NCI-H2227 (cell line): ENCODE results near the gene RAD51B.

ENCODE experiments used
- DNase-seq: peaks from one replicate; lab custom pipeline; 2025; ENCODE audit not compliant: unreplicated experiment; lab: John Stamatoyannopoulos, UW

RAD51B gene

GRCh38 chr14:68346556-68347343 is 527.2 kb downstream of the RAD51B start:
- DNase-seq: no peak

DNA sequence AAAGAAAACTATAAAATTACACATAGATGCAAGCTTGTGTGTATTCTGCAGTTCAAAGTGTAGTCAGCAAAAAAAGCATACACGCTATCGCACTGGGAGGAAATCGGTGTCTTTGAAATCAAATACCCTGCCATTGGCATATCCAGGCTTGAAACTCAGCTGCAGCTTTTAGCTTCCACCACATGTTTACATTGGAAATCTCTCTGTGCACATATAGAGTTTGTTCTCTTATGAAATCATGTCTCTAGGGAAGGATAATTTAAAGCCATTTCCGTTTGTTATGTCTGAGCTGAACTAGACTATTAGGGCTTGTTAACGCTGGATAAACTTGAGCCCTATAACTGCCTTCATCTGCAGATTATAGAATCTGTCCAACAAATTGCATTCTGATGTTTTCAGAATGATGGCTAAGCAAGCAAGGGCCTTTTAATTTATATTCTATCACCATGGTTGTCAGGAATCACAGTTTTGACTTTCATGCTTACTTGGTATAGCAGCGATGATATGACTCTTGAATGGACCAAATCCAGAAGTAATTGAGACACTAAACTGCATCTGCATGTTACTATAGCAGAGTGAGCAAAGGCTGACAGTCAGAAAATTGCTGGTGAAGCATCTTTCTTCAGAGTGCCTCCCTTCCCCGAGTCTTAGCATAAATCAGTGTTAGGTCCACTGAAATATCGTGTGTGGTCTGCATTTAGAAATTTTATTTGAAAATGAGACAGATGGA is 530.5 kb downstream of the RAD51B start:
- DNase-seq: no peak

- no peak for DNase-seq
Observed at GRCh38 chr14:68355415-68355814, 535.8 kb downstream of the RAD51B start.

DNA sequence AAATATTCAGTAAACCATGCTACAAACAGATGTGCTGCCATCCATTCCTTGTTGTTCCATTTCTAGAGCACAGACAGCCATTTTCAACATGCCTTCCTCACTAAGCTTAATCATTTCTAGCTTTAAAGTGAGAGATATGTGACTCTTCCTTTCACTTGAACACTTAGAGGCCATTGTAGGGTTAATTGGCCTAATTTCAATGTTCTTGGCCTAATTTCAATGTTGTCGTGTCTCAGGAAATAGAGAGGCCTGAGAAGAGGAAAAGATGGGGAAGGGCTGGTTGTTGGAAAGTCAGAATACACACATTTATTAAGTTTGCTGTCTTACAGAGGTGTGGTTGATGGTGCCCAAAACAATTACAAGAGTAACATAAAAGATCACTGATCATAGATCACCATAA is 538.2 kb downstream of the RAD51B start:
- DNase-seq: no peak

DNA sequence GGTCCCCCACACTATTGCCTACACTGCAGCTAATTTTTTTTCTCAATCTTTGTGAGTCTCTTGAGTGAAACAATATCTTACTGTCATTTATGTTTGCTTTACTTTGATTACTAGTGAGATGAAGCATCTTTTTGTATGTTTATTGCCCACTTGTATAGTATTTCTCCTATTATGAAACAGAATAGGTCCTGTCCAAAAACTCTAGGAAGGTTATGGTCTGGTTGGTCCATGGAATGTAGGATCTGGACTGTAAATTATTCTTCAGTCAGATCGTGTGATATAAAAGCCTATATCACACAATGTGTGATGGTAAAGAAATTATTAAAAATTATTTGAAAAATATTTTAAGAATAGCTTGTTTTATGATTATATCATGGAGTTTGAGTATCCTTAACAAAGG is 538.9 kb downstream of the RAD51B start:
- DNase-seq: no peak

DNA sequence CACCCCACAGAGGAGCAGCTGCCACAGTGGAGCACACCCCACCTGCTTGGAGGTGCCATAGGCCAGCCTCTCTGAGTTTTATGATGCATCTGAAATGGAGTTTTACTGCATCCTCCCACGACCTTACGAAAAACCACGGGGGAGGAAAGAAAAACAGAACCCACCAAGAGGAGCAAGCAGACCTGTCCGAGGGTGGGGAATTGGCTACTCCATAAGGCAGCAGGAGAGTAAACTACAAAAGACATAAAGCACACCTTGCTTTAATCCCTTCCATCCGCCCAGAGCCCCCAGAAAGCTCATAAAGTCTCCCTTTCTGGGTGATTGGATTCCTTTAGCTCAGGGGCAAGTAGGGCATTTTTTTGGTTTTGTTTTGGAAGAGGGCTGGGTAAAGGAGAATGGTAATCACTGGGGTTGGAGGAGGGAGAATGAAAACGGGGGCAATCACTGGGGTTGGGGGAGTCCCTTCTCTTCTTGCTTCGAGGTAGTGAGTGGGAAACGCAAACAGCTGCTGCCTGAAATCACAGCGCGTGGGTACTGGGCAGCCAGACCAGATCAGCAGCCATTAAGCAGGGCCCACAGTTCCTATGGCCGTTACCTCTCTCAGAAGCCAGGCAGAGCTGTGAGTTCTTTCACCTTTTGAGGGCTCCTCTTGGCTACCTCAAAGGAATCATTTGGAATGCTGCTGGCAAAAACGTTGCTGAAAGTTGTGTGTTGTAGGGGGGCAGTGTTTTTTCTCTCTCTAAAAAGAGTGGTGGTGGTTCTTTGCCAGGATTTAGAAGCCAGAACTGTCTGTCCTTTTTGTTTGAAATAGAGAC is 539.6 kb downstream of the RAD51B start:
- no peak for DNase-seq

DNA sequence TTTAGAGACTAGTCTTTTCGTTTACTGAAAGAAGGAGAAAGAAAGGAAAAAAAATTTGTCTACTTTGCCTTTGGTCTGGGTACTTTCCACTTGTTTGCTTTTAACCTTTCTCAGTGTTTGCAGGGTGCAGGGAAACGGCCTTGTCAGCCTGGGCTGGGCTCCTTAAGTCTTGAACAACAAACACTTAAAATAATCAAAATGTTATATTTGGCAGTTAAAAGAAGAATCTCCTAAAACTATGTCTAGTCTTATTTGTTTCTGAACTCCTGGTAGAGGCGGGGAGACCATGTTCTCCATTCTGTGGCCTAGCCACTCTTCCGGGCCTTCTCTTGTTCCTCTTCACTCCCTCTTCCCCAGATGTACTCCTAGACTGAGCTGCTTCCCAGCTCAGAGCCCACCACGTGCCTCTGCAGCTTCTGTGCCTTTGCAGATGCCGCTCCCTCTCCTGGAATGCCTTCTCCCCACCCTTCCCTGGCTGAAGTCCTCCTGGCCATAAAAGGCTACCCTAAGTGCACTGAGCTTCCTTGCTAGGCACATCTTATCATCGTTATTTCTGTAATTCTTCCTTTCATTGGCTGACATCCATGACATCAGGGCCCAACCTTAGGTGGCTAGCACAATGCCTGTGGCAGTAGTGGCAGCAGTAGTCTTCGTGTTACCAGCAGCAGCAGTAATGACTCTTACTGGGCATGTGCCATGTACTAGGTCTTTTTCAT is 540.4 kb downstream of the RAD51B start:
- no peak for DNase-seq

- DNase-seq: no peak
Observed at GRCh38 chr14:68361231-68361630, 541.7 kb downstream of the RAD51B start.

DNA sequence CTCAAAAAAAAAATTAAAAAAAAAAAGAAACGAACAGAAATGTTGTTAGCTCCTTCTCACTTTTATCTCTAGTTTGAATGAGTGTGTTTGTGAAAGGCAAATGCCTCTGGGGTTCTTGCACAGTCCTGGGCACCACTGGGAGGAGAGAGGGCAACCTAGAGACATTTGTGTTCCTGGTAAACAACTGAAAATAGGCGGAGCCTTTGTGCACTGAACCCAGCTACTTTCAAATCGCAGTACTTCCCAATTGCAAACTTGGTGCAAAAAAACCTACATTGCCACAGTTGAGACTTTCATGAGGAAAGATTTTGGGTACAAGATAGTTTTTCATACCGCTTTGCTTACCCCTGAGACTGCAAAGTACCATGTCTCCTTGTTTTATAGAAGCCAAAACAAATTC is 543.3 kb downstream of the RAD51B start:
- no peak for DNase-seq

DNA sequence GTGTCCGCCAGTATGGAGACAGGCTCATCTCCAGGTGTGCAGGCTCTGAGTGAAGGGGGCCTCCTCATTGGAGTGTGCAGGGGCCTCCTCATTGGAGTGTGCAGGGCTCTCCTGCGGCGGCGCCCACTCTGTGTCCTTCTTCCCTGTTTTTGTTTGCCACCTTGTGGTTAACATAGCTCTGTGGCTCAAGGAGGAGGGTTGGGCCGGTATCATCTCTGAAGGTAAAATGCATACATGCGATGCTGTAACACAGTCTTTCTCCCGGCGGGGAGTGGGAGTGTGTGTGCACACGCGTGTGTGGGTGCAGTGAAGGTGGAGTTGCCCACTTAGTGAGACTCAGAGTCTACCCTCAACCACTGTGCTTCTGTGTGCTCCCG is 543.9 kb downstream of the RAD51B start:
- peak; percentile 74 for DNase-seq

DNA sequence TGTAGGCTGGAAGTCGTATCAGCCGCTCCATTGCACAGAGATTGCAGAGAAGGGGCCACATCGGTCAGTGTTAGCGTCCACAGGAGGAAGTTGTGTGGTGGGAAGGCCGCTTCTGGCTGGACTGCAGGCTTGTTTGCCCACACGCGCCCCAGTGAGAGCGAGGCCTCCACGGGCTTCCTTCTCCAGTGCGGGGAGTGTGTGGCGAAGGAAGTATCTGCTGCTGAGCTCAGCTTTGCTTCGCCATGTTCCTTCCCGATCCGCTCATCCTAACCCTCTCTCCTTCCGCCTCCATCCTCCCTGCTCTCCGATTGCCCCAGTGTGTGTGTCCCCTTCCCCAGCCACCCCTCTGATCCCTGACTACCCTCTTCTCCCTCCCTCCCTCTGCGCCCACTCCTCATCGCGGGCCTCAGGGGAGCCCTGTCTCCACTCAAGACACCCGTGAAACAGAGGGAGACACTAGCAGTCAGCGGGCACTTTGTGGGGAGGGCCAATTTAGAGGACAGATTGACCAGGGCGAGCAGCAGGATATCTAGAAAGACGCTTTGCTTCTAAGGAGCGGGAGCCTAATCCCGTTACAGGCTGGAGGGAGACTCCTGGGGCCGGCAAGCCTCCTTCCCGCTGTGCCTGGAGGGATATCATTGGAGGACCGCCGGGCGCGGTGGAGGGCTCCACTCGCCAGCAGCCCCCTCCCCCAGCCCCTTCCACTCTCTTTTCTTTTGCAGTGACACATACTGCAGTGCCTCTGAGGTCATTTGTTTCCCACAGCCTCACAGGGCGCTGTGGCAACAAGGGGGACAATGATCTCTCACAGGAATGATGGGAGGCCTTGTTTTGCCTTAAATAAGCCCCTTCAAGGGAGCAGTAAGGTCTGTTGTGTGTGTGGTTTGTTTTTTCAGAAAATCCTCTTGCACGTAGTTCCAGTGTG is 544.5 kb downstream of the RAD51B start:
- DNase-seq: peak; percentile 80

DNA sequence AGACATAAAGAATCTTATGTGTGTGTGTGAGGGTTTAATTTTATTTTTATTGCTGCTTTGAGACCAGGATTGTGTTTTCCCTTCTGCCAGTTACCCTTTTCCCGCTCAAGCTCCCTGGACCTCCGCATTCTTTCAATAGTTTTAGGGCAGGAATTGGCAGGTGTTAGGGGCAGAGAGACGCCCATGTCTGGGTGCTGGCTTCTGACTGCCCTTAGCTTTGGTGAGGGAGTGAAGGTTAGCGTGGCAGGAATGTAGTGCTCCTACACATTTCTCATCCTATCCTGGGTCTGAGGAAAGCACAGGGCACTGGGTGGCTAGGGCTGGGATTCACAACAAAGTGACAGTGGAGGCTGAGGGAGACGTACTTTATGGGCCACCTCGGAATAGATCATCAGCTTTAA is 545.2 kb downstream of the RAD51B start:
- no peak for DNase-seq

- no peak for DNase-seq
Observed at GRCh38 chr14:68365228-68365627, 545.6 kb downstream of the RAD51B start.

DNA sequence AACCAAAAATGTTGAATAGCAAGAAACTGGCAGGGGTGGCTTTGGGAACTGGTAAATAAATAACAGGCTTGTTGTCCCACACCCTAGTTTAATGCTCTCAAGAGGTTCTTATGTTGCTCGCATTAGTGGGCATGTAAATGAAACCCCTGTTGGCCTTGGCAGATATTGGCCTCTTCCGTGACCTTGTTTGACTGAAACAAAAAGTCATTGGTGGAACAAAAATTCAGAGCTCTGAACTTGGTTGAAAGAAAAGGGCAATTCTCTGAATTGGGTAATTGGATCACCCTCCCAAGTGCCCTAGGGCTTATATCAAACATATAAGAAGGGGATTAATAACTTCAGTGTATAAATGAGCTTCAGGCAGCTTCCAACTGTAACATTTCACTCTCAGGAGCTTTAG is 547.1 kb downstream of the RAD51B start:
- no peak for DNase-seq

DNA sequence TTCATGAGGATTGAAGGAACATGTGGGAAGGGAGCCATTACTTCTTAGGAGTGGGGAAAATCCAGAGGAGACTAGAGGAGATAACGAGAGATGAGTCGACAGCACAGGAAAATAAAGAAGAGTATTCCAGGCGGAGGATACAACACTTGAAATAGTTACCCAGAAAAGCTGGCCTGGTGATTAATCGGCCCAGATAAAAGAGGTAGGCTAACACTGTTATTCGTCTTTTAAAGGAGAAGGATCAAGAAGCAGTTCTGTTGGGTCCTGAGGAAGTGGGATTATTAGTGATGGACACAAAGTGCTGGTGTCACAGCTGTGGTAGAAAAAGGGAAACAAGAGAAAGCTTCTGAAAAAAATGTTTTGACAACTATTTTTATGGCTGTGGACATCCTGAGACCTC is 548.0 kb downstream of the RAD51B start:
- no peak for DNase-seq

DNA sequence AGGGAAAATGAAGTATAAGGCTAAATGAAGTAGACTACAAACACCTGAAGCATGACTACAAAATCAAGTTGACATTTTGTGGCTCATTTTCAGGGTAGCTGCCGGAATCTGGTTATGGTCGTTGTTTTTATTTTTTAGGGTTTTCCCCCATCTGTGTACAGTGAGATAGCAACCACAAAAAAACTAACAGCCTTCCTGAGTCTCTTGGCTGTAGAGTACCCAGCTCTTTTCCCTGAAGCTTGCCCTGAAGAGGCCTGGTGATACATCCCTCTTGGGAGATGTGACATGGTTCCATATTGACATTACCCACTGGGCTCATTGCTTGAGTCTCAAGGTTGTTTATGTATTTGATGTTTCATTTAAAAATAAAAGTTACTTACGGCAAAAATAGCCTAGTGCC is 549.3 kb downstream of the RAD51B start:
- no peak for DNase-seq

- no peak for DNase-seq
Observed at GRCh38 chr14:68369281-68370056, 549.9 kb downstream of the RAD51B start.

- DNase-seq: no peak
Observed at GRCh38 chr14:68370057-68370360, 550.4 kb downstream of the RAD51B start.

DNA sequence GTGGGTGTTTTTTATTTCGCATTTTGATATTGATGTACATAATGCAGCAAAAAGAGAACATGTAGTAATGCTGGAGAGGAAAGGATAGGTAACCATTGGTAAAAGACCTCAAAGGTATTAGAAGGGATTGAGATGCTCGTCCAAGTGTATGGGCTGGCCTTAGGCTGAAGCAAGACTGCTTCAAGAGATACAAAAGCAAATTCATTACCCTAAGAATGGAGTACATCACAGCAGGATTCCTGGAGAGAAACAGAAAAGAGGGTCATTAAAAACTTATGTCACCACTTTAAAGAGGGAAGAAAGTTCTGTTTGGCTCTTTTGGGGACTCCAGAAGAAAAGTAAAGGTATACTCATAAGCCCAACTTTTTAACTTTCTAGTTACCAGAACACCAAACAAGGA is 552.8 kb downstream of the RAD51B start:
- no peak for DNase-seq
